OCI-LY3 (cell line): ENCODE results near the gene PTPRM.

ENCODE experiments used
- H2AFZ ChIP-seq: fragments of 200-600, 300-600 bp; shearing (Covaris generic); 2 replicates; pipeline ENCODE4 v1.6.0; 2014; ENCODE audit warnings: antibody characterized with exemption, low read depth, low read length
- H3K27ac ChIP-seq: fragments of 200-600, 300-600 bp; sonication (generic); 2 replicates; pipeline ENCODE4 v1.5.1; 2014; ENCODE audit warnings: mild to moderate bottlenecking, low read length, moderate library complexity, mixed read lengths
- H3K27me3 ChIP-seq: fragments of 200-600, 300-600 bp; sonication (generic); 2 replicates; pipeline ENCODE4 v1.6.1; 2014; ENCODE audit warnings: low read depth, low read length, mixed read lengths
- H3K36me3 ChIP-seq: fragments of 200-600, 300-600 bp; sonication (generic); replicated peaks from 2 replicates; pipeline ENCODE3; 2014; ENCODE audit warnings: low read depth, low read length, mixed read lengths
- H3K4me1 ChIP-seq: fragments of 300-600, 200-600 bp; sonication (generic); 2 replicates; pipeline ENCODE4 v1.6.1; 2014; ENCODE audit warnings: low read length, mixed read lengths
- H3K4me2 ChIP-seq: fragments of 200-600, 300-600 bp; sonication (generic); 2 replicates; pipeline ENCODE4 v1.6.1; 2014; ENCODE audit warnings: low read length, mixed read lengths
- H3K4me3 ChIP-seq: fragments of 300-600, 200-600 bp; sonication (generic); 2 replicates; pipeline ENCODE4 v1.5.1; 2014; ENCODE audit warnings: antibody characterized with exemption, mild to moderate bottlenecking, low read length, moderate library complexity
- H3K79me2 ChIP-seq: fragments of 300-600, 200-600 bp; shearing (Covaris generic); 2 replicates; pipeline ENCODE4 v1.6.1; 2014; ENCODE audit warnings: mild to moderate bottlenecking, low read length, mixed read lengths
- H3K9ac ChIP-seq: fragments of 300-600, 200-600 bp; shearing (Covaris generic); 2 replicates; pipeline ENCODE4 v1.6.0; 2014; ENCODE audit warnings: mild to moderate bottlenecking, low read length, moderate library complexity
- H3K9me3 ChIP-seq: fragments of 200-600, 300-600 bp; shearing (Covaris generic); 2 replicates; pipeline ENCODE4 v1.6.1; 2014; ENCODE audit warnings: low read length, mixed read lengths; ENCODE audit not compliant: insufficient read depth
- H4K20me1 ChIP-seq: fragments of 200-600, 300-600 bp; sonication (generic); 2 replicates; pipeline ENCODE4 v1.6.1; 2016; ENCODE audit warnings: low read length, mixed read lengths; ENCODE audit not compliant: insufficient read depth
- EZH2phosphoT487 ChIP-seq: fragments of 200-600 bp; shearing (Covaris generic); IDR thresholded peaks from 2 replicates; pipeline ENCODE4 v1.6.1; 2018; ENCODE audit warnings: antibody characterized with exemption, mixed run types, low read depth
- TF ChIP-seq, protein P1 (sequence below): fragments of 200-600, 300-600 bp; sonication (generic); IDR thresholded peaks from 2 replicates; pipeline ENCODE4 v1.5.1; 2014; ENCODE audit warnings: antibody characterized with exemption, low read length, low read depth

The PTPRM gene

DNA sequence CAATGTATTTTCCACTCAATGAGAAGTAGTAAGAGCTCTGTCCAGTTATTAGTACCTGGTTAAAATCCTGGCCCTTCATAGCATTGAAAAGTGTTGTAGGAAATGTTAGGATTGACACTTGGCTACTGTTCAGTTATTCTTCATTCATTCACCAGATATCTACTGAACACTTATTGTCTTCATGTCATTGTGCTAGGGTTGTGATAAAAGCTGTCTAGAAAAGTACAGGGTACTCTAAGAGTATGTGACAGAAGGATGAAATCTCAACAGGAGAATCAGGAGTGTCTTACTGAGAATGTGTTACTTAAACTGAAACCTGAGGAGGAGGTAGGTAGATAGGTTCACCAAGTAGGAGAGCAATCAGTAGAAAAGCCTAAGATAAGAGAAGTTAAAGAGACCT is 530.3 kb downstream of the PTPRM start:
- H2AFZ ChIP-seq: no peak overlapping the region
- H3K4me1 ChIP-seq: no peaks in the 10 kb centered on the region
- no peaks in the 10 kb centered on the region for H3K36me3 ChIP-seq
- H3K27ac ChIP-seq: no peak overlapping the region
- TF ChIP-seq EZH2phosphoT487: no peak
- TF ChIP-seq, protein P1, sequence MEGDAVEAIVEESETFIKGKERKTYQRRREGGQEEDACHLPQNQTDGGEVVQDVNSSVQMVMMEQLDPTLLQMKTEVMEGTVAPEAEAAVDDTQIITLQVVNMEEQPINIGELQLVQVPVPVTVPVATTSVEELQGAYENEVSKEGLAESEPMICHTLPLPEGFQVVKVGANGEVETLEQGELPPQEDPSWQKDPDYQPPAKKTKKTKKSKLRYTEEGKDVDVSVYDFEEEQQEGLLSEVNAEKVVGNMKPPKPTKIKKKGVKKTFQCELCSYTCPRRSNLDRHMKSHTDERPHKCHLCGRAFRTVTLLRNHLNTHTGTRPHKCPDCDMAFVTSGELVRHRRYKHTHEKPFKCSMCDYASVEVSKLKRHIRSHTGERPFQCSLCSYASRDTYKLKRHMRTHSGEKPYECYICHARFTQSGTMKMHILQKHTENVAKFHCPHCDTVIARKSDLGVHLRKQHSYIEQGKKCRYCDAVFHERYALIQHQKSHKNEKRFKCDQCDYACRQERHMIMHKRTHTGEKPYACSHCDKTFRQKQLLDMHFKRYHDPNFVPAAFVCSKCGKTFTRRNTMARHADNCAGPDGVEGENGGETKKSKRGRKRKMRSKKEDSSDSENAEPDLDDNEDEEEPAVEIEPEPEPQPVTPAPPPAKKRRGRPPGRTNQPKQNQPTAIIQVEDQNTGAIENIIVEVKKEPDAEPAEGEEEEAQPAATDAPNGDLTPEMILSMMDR: no peak
- no peaks in the 10 kb centered on the region for H3K9me3 ChIP-seq
- H3K4me2 ChIP-seq: no peak overlapping the region
- H3K79me2 ChIP-seq: no peaks in the 10 kb centered on the region
- H3K4me3 ChIP-seq: no peak overlapping the region
- H3K27me3 ChIP-seq: no peaks in the 10 kb centered on the region
- no peak overlapping the region for H3K9ac ChIP-seq
- no peaks in the 10 kb centered on the region for H4K20me1 ChIP-seq

- Histone ChIP-seq H4K20me1 (no peaks in the 10 kb centered on the region), H3K9me3 (no peaks in the 10 kb centered on the region), H3K27ac (no peak overlapping the region), H3K9ac (no peak overlapping the region), H3K36me3 (no peaks in the 10 kb centered on the region), H3K4me1 (no peaks in the 10 kb centered on the region), H3K4me2 (no peak overlapping the region), H3K79me2 (no peaks in the 10 kb centered on the region), H2AFZ (no peak overlapping the region), H3K27me3 (no peaks in the 10 kb centered on the region), H3K4me3 (no peak overlapping the region)
- TF ChIP-seq, protein P1: no peak
- TF ChIP-seq EZH2phosphoT487: no peak
These were observed 530.8 kb downstream of the PTPRM start for GRCh38 chr18:8097927-8098326.

GRCh38 chr18:8106603-8107002 is 539.5 kb downstream of the PTPRM start:
- H3K4me3 ChIP-seq: no peak overlapping the region
- no peak overlapping the region for H3K9ac ChIP-seq
- H2AFZ ChIP-seq: no peak overlapping the region
- no peak overlapping the region for H3K4me2 ChIP-seq
- H3K27me3 ChIP-seq: no peaks in the 10 kb centered on the region
- H3K36me3 ChIP-seq: no peaks in the 10 kb centered on the region
- no peaks in the 10 kb centered on the region for H3K4me1 ChIP-seq
- H3K9me3 ChIP-seq: no peaks in the 10 kb centered on the region
- no peaks in the 10 kb centered on the region for H3K79me2 ChIP-seq
- no peaks in the 10 kb centered on the region for H4K20me1 ChIP-seq
- TF ChIP-seq, protein P1: no peak
- TF ChIP-seq EZH2phosphoT487: no peak
- no peak overlapping the region for H3K27ac ChIP-seq

- H3K27me3 ChIP-seq: no peaks in the 10 kb centered on the region
- no peaks in the 10 kb centered on the region for H3K36me3 ChIP-seq
- TF ChIP-seq, protein P1: no peak
- TF ChIP-seq EZH2phosphoT487: no peak
These were observed 540.3 kb downstream of the PTPRM start for GRCh38 chr18:8107426-8107825.

More at GRCh38 chr18:8107426-8107825, 540.3 kb downstream of the PTPRM start:
- Histone ChIP-seq H3K27ac (no peak overlapping the region), H3K4me2 (no peak overlapping the region), H3K4me3 (no peak overlapping the region), H3K79me2 (no peaks in the 10 kb centered on the region), H3K9me3 (no peaks in the 10 kb centered on the region), H2AFZ (no peak overlapping the region), H3K4me1 (no peaks in the 10 kb centered on the region), H4K20me1 (no peaks in the 10 kb centered on the region), H3K9ac (no peak overlapping the region)
